ENCODE measurements around the gene EFR3B. TPM values are rescaled to one million over a fixed set of nuclear protein-coding genes. Genes with fewer than 3 reads are reported as not detected.

The EFR3B gene
- total and polyA plus RNA-seq, 2 of the 13 experiments (the other 11 are each of a cell fraction or from before 2014, with no cell fraction given) = 0.42 TPM

DNA sequence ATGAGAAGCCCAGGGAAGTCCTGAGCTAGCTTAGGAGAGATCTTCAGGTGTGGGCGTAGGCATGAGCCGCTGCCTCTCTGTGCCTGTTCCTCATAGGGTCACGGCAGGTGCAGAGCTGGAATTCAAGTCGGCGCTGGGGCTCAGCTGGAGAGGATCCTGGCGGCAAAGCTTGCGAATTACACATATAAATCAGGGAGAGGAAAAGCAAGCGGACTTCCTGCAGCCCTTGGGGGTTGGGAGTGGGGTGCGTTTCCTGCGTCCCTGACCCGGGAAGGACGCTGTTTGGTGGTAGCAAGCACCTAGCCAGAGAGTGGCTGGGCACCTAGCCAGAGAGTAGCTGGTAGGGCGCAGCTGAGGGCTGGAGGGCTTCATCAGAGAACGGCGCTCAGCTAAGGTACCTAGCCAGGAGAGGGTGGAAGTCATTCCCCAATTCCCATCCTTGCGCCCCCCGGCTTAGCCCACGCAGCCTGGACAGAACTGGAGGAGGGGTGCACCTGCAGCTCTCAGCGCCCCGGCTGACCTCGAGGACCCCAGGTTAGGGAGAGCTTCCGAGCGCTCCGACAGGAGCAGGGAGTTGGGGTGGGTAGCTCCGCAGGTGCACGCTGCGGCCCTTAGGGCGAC, 459 bp upstream of the EFR3B start (continued):
- TF ChIP-seq, protein P1, sequence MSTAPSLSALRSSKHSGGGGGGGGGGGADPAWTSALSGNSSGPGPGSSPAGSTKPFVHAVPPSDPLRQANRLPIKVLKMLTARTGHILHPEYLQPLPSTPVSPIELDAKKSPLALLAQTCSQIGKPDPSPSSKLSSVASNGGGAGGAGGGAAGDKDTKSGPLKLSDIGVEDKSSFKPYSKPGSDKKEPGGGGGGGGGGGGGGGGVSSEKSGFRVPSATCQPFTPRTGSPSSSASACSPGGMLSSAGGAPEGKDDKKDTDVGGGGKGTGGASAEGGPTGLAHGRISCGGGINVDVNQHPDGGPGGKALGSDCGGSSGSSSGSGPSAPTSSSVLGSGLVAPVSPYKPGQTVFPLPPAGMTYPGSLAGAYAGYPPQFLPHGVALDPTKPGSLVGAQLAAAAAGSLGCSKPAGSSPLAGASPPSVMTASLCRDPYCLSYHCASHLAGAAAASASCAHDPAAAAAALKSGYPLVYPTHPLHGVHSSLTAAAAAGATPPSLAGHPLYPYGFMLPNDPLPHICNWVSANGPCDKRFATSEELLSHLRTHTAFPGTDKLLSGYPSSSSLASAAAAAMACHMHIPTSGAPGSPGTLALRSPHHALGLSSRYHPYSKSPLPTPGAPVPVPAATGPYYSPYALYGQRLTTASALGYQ (CRISPR knock-in tag; IDR thresholded peaks at IDR 0.05) = no peak
- TF ChIP-seq MAZ (IDR thresholded peaks at IDR 0.05; ENCODE audit: borderline replicate concordance, low read depth, low read length) = no peak; the same call in 1 of the 2 replicates
- TF ChIP-seq MAZ (CRISPR knock-in tag; IDR thresholded peaks at IDR 0.05; ENCODE audit: low read depth) = no peak; the same call in 1 of the 2 replicates
- TF ChIP-seq, protein P2, sequence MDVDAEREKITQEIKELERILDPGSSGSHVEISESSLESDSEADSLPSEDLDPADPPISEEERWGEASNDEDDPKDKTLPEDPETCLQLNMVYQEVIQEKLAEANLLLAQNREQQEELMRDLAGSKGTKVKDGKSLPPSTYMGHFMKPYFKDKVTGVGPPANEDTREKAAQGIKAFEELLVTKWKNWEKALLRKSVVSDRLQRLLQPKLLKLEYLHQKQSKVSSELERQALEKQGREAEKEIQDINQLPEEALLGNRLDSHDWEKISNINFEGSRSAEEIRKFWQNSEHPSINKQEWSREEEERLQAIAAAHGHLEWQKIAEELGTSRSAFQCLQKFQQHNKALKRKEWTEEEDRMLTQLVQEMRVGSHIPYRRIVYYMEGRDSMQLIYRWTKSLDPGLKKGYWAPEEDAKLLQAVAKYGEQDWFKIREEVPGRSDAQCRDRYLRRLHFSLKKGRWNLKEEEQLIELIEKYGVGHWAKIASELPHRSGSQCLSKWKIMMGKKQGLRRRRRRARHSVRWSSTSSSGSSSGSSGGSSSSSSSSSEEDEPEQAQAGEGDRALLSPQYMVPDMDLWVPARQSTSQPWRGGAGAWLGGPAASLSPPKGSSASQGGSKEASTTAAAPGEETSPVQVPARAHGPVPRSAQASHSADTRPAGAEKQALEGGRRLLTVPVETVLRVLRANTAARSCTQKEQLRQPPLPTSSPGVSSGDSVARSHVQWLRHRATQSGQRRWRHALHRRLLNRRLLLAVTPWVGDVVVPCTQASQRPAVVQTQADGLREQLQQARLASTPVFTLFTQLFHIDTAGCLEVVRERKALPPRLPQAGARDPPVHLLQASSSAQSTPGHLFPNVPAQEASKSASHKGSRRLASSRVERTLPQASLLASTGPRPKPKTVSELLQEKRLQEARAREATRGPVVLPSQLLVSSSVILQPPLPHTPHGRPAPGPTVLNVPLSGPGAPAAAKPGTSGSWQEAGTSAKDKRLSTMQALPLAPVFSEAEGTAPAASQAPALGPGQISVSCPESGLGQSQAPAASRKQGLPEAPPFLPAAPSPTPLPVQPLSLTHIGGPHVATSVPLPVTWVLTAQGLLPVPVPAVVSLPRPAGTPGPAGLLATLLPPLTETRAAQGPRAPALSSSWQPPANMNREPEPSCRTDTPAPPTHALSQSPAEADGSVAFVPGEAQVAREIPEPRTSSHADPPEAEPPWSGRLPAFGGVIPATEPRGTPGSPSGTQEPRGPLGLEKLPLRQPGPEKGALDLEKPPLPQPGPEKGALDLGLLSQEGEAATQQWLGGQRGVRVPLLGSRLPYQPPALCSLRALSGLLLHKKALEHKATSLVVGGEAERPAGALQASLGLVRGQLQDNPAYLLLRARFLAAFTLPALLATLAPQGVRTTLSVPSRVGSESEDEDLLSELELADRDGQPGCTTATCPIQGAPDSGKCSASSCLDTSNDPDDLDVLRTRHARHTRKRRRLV (CRISPR knock-in tag; IDR thresholded peaks at IDR 0.05) = no peak
- no peak for TF ChIP-seq FOXK2 (IDR thresholded peaks at IDR 0.05)
- no peak for TF ChIP-seq FOXK1 (CRISPR knock-in tag; IDR thresholded peaks at IDR 0.05; ENCODE audit: borderline replicate concordance, low read depth)
- TF ChIP-seq TRIM24 (CRISPR knock-in tag; IDR thresholded peaks at IDR 0.05) = no peak
- TF ChIP-seq EED (CRISPR knock-in tag; IDR thresholded peaks at IDR 0.05) = peak; percentile 46; the same call in 1 of the 2 replicates
- no peak for TF ChIP-seq MBNL3 (CRISPR knock-in tag; conservative IDR thresholded peaks at IDR 0.05)
- TF ChIP-seq NR2F1 (CRISPR knock-in tag; IDR thresholded peaks at IDR 0.05) = no peak
- TF ChIP-seq ZNF510 (CRISPR knock-in tag; IDR thresholded peaks at IDR 0.05; ENCODE audit: low read depth) = no peak
- peak; percentile 6; the same call in 1 of the 2 replicates for TF ChIP-seq REPIN1 (CRISPR knock-in tag; IDR thresholded peaks at IDR 0.05; ENCODE audit: borderline replicate concordance, low read depth)
- TF ChIP-seq ZFYVE20 (CRISPR knock-in tag; IDR thresholded peaks at IDR 0.05; ENCODE audit: borderline replicate concordance, low read depth) = no peak
- TF ChIP-seq ZNF24 (IDR thresholded peaks at IDR 0.05) = no peak
- TF ChIP-seq SRF (IDR thresholded peaks at IDR 0.05; ENCODE audit: low read depth, low read length) = no peak
- no peak for TF ChIP-seq ZNF607 (CRISPR knock-in tag; IDR thresholded peaks at IDR 0.05; ENCODE audit: borderline replicate concordance)
- TF ChIP-seq NCOA2 (CRISPR knock-in tag; IDR thresholded peaks at IDR 0.05) = no peak
- no peak for TF ChIP-seq ZNF230 (CRISPR knock-in tag; IDR thresholded peaks at IDR 0.05)
- peak; percentile 41; the same call in 1 of the 2 replicates for TF ChIP-seq TAF1 (CRISPR knock-in tag; IDR thresholded peaks at IDR 0.05)
- no peak; the same call in 1 of the 2 replicates for TF ChIP-seq HIVEP1 (CRISPR knock-in tag; IDR thresholded peaks at IDR 0.05)
- no peak for TF ChIP-seq ZNF83 (CRISPR knock-in tag; IDR thresholded peaks at IDR 0.05; ENCODE audit: borderline replicate concordance)
- TF ChIP-seq ZKSCAN5 (CRISPR knock-in tag; IDR thresholded peaks at IDR 0.05) = no peak
- TF ChIP-seq BHLHE40 (IDR thresholded peaks at IDR 0.05; ENCODE audit: low read length) = no peak
